WI38 (cell line): ENCODE data around the gene PLA2R1.

Source experiments
- H3K4me3 ChIP-seq: 2 replicates; pipeline ENCODE4 v1.5.1; 2011; ENCODE audit warnings: low read depth, mild to moderate bottlenecking, control low read depth, low read length
- TF ChIP-seq, protein P1 (sequence below): IDR thresholded peaks from 2 replicates; pipeline ENCODE4 v1.5.1; 2012; ENCODE audit warnings: low read depth, mild to moderate bottlenecking, control low read depth, low read length

PLA2R1 gene

DNA sequence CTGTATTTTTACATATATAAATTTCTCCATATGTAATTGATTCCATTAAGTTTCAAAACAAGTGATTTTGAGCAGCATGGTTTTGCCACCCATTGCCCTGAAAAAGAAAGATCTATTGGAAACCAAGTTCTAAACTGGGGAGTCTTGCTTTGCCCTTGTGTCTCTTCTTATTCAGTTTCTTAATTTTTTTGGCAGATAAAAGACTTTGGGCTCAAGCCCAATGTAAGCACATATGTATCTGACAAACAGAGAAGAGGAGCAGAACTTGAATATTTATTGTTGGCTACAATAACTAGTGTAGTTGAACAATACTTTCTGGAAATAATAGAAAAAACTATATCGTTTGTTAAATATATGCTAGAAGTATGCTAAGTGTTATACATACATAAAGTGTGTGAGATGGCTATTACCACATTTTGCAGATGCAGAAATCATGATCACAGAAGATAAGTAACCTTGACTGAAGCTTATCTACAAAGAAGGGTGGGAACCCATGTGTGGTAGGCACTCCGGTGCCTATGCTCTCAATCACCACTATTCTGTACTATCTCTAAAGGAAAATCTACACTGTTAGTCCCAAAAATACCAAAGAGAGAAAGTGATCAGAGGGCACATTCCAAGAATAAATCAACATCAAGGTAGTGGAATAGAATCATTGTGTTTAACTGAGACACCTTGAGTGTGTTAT is 109.1 kb downstream of the PLA2R1 start:
- TF ChIP-seq, protein P1, sequence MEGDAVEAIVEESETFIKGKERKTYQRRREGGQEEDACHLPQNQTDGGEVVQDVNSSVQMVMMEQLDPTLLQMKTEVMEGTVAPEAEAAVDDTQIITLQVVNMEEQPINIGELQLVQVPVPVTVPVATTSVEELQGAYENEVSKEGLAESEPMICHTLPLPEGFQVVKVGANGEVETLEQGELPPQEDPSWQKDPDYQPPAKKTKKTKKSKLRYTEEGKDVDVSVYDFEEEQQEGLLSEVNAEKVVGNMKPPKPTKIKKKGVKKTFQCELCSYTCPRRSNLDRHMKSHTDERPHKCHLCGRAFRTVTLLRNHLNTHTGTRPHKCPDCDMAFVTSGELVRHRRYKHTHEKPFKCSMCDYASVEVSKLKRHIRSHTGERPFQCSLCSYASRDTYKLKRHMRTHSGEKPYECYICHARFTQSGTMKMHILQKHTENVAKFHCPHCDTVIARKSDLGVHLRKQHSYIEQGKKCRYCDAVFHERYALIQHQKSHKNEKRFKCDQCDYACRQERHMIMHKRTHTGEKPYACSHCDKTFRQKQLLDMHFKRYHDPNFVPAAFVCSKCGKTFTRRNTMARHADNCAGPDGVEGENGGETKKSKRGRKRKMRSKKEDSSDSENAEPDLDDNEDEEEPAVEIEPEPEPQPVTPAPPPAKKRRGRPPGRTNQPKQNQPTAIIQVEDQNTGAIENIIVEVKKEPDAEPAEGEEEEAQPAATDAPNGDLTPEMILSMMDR = no peak
- no peak overlapping the region for H3K4me3 ChIP-seq

GRCh38 chr2:159946326-159946999 is 116.0 kb downstream of the PLA2R1 start:
- no peak overlapping the region for H3K4me3 ChIP-seq
- TF ChIP-seq, protein P1 = no peak

DNA sequence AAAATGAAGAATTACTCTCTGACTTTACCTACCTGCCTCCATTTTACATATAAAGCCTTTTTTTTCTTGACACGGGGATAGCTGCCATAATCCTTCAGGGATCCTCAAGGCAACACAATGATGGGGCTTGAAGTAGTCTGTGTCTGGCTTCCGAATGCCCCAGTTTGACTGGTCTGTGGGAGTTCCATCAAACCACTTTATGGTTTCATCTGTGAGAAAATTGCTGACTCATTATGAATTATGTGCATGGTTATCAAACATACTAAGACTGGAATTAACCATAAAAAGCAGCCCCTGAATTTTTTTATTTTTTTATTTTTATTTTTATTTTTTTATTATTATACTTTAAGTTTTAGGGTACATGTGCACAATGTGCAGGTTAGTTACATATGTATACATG is 117.5 kb downstream of the PLA2R1 start:
- H3K4me3 ChIP-seq = no peak overlapping the region
- TF ChIP-seq, protein P1 = no peak

GRCh38 chr2:159942146-159942545 is 120.3 kb downstream of the PLA2R1 start:
- TF ChIP-seq, protein P1 = no peak
- no peak overlapping the region for H3K4me3 ChIP-seq

DNA sequence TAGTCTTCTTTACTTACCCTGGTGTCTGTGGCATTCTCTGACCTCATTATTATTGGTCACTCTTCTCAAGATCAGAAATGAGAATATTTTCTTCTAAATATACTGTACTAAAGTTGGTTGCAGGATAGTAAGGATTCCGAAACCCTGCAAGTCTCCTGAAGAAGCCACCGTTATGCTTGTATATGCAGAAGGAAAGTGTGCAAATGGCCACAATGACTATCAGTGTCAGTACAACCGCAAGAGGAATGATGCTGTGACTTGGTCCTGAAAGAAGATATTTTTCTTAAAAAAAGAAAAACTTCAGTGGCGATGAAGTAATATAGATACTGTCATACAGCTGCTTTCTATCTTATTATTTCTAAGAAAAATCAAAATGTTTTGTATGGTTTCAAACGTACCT is 120.7 kb downstream of the PLA2R1 start:
- TF ChIP-seq, protein P1 = no peak
- no peak overlapping the region for H3K4me3 ChIP-seq

DNA sequence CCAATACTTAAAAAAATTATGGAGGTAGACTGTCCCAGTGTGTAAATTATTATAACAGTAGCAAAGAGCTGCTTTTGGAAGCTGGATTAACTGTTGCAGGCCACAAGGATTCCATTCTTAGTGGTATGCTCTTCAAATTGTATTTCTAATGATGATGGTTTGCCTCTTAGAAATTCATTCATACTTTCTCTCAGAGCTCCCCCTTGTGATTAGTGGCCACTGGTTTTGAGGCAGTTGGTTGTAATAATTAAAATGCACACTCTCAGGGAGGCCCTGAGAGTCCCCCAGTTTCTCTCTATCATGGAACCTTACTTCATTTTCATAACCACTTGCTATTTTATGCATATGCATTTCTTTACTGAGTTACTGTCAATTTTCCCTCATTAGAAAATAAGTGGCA is 122.5 kb downstream of the PLA2R1 start:
- TF ChIP-seq, protein P1 = no peak
- no peak overlapping the region for H3K4me3 ChIP-seq

- H3K4me3 ChIP-seq = no peak overlapping the region
- TF ChIP-seq, protein P1 = no peak
Measured at GRCh38 chr2:159938395-159938794, 124.0 kb downstream of the PLA2R1 start.
